Glutamatergic neuron (in vitro differentiated cells): ENCODE results near the gene LRRC49. TPM values are rescaled to one million over a fixed set of nuclear protein-coding genes. Genes with fewer than 3 reads are reported as not detected.

Experiments used
- DNase-seq: peaks from one replicate; pipeline ENCODE4 v3.0.0; 2022
- H3K27ac Mint-ChIP-seq: one replicate; pipeline ENCODE4 v1.8.0; 2020; ENCODE audit warnings: mild to moderate bottlenecking, mixed read lengths, inconsistent platforms; ENCODE audit not compliant: unreplicated experiment
- H3K27me3 Mint-ChIP-seq: one replicate; pipeline ENCODE4 v1.8.0; 2020; ENCODE audit warnings: mild to moderate bottlenecking, moderate library complexity, mixed read lengths, inconsistent platforms; ENCODE audit not compliant: unreplicated experiment
- H3K36me3 Mint-ChIP-seq: one replicate; pipeline ENCODE4 v1.8.0; 2020; ENCODE audit warnings: mild to moderate bottlenecking, mixed read lengths, inconsistent platforms; ENCODE audit not compliant: unreplicated experiment
- H3K4me1 Mint-ChIP-seq: one replicate; pipeline ENCODE4 v1.8.0; 2020; ENCODE audit warnings: mild to moderate bottlenecking, low read depth, mixed read lengths, inconsistent platforms; ENCODE audit not compliant: unreplicated experiment
- H3K4me3 Mint-ChIP-seq: one replicate; pipeline ENCODE4 v1.8.0; 2020; ENCODE audit warnings: mild to moderate bottlenecking, mixed read lengths, inconsistent platforms; ENCODE audit not compliant: unreplicated experiment
- H3K9me3 Mint-ChIP-seq: one replicate; pipeline ENCODE4 v1.8.0; 2020; ENCODE audit warnings: mild to moderate bottlenecking, moderate library complexity, mixed read lengths, inconsistent platforms; ENCODE audit not compliant: unreplicated experiment
- total RNA-seq: library from RNA; stranded (reverse); fragmentation: NEBNext Ultra II Directional; extraction: Animal tissue kit (Norgen Biotek cat#: 25700); gene quantifications from one replicate; pipeline ENCODE4 v1.2.1, GENCODE V29; 2021; ENCODE audit not compliant: unreplicated experiment
- TF ChIP-seq, protein P1 (sequence below): fragments of 200-600 bp; sonication (generic); IDR thresholded peaks from one replicate; pipeline ENCODE4 v1.5.0; 2021; ENCODE audit not compliant: partially characterized antibody, unreplicated experiment

Gene LRRC49
- total RNA-seq, 1 donor from 2014 or later: 28.6 TPM

DNA sequence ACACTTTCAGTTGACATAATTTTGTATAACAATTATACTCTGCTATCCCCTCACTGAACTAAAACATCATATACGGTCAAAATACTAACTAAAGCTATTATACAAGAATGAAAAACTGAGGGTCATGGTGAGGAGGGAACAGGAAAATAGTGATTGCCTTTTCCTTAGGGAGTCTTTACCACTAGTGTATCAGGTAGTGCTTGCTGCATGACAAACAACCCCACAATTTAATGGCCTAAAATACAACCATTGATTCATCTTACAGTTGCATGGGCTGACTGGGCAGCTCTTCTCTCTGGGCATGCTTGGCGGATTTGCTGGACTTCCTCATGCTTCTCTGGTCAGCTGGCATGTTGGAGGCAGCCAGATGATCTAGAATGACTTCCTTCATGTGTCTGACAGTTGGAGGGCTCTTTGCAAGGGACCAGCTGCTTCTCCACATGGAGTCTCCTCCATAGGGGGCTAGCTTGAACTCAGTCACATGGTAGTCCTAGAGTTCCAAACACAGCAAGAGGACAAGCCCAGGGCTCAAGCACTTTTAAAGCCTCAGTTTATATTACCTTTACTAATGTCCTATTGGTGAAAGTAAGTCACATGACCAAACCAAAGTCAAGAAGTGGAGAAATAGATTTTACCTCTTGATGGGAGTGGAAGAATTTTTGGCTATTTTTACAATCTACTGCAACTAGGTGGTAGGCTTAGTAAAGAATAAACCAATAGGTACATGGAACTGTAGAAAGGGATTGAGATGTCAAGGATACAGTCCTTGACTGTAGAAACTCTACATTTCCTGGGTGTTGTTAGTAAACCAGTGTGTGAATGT is 19.2 kb upstream of the LRRC49 start:
- Mint-ChIP-seq H3K36me3 (peaks cover 8% of the 10 kb centered on the region), H3K4me3 (no peak overlapping the region), H3K27me3 (no peaks in the 10 kb centered on the region), H3K4me1 (peaks cover 1% of the 10 kb centered on the region), H3K27ac (no peak overlapping the region), H3K9me3 (peaks cover 10% of the 10 kb centered on the region)
- DNase-seq: no peak
- TF ChIP-seq, protein P1, sequence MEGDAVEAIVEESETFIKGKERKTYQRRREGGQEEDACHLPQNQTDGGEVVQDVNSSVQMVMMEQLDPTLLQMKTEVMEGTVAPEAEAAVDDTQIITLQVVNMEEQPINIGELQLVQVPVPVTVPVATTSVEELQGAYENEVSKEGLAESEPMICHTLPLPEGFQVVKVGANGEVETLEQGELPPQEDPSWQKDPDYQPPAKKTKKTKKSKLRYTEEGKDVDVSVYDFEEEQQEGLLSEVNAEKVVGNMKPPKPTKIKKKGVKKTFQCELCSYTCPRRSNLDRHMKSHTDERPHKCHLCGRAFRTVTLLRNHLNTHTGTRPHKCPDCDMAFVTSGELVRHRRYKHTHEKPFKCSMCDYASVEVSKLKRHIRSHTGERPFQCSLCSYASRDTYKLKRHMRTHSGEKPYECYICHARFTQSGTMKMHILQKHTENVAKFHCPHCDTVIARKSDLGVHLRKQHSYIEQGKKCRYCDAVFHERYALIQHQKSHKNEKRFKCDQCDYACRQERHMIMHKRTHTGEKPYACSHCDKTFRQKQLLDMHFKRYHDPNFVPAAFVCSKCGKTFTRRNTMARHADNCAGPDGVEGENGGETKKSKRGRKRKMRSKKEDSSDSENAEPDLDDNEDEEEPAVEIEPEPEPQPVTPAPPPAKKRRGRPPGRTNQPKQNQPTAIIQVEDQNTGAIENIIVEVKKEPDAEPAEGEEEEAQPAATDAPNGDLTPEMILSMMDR: no peak

DNA sequence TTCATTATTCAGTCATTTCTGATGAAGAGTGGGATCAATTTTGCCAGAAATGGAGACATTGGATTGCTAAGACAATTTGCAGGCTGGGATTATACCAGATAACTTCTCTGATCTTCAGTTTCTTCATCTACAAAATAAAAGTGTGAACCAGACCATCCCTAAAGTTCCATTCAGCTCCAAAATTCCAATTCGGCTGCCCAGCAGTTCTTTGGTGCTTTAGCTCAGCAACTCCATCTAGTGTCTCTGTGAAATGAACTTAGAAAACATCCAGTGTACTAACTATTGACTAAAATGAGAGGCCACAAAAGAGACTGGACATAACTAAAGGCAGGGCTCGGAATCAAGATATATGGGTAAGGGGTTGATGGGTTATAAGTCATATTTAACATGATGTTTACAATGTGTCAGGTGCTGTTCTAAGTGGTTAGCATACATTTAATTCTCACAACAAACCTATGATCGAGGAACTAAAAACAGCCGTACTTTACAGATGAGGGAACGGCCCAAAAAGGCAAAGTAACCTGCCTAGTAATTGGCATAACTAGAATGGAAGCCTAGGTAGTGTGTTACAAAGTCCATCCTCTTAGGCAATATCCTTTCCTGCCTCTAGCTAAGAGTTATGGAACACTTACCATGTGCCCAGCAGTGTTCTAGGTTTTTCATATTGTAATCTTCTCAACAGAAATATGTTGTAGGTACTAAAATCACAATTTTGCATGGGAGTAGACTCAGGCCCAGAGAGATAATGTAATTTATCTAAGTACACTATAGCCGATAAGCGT is 17.4 kb upstream of the LRRC49 start:
- peaks cover 8% of the 10 kb centered on the region for H3K36me3 Mint-ChIP-seq
- H3K9me3 Mint-ChIP-seq: peaks cover 10% of the 10 kb centered on the region
- no peak for DNase-seq
- no peak overlapping the region for H3K4me3 Mint-ChIP-seq
- H3K4me1 Mint-ChIP-seq: peaks cover 1% of the 10 kb centered on the region
- H3K27me3 Mint-ChIP-seq: no peaks in the 10 kb centered on the region
- TF ChIP-seq, protein P1: no peak
- H3K27ac Mint-ChIP-seq: no peak overlapping the region

DNA sequence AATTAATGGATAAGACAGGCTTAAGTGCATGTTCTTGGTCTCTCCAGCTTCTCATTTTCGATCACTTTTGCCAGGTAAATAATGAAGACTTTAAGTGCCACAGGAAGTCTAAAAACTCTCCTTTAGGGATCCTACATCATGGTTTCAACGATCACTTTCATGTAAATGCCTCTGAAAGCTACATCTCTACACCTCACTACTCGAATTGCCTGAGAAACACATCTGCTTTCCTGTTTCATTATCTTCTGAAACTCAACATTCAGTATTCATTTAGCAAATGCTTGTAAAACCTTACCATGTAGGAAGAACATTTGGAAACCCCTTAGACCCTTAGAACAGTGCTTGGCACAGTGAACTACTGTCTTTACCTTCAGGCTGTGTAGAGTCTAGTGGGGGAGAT is 16.6 kb upstream of the LRRC49 start:
- H3K27me3 Mint-ChIP-seq: no peaks in the 10 kb centered on the region
- H3K27ac Mint-ChIP-seq: no peak overlapping the region
- no peak overlapping the region for H3K4me3 Mint-ChIP-seq
- peaks cover 6% of the 10 kb centered on the region for H3K9me3 Mint-ChIP-seq
- TF ChIP-seq, protein P1: no peak
- peaks cover 1% of the 10 kb centered on the region for H3K4me1 Mint-ChIP-seq
- H3K36me3 Mint-ChIP-seq: peaks cover 8% of the 10 kb centered on the region
- DNase-seq: no peak

DNA sequence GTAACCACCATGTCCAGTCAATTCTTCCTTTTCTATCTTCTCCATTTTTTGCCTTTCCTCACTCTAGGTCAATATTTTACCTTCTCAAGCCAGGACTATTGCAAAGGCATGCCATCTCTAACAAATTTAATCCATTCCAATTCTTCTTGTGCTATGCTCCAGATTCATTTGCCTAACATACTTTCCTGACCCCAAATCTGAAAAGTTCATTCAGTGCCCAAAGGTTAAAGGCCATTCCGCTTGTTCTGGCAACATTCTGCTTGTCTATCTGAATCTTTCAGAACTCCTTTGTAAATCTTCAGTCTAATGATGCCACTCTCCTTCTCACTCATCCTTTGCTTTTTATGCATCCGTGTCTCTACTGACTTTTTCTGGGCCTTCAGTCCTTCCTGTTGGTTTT is 15.9 kb upstream of the LRRC49 start:
- H3K4me3 Mint-ChIP-seq: no peak overlapping the region
- TF ChIP-seq, protein P1: no peak

DNA sequence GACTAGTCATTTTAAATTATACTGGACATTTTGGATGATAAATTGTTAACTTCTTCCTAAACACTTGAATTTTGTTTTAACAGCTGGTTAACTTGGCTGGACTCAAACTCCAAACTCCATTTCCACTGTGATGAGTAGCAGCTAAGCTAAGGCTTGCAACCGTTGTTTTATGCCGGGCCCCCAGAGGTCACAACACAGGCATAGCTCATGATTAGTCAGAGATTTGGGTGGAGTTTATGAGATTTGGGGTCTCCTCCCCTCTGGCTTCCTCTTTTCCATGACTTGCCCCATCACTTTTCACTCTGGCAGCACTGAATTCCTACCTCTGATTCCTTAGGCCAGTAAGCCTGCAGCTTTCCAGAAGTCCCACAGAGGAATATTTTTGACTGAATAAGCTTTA is 13.2 kb upstream of the LRRC49 start:
- Mint-ChIP-seq H3K4me3 (no peak overlapping the region), H3K36me3 (no peaks in the 10 kb centered on the region), H3K27ac (no peak overlapping the region), H3K4me1 (no peaks in the 10 kb centered on the region), H3K9me3 (no peaks in the 10 kb centered on the region), H3K27me3 (no peaks in the 10 kb centered on the region)
- TF ChIP-seq, protein P1: no peak
- no peak for DNase-seq

More for the DNA sequence above, 15.9 kb upstream of the LRRC49 start:
- Mint-ChIP-seq H3K27ac (no peak overlapping the region), H3K36me3 (peaks cover 8% of the 10 kb centered on the region), H3K27me3 (no peaks in the 10 kb centered on the region), H3K9me3 (peaks cover 5% of the 10 kb centered on the region), H3K4me1 (no peaks in the 10 kb centered on the region)
- DNase-seq: no peak
